CD14-positive monocyte (primary cell): ENCODE data around the gene GREB1. TPM values are rescaled to one million over a fixed set of nuclear protein-coding genes. Genes with fewer than 3 reads are reported as not detected.

Source experiments
- DNase-seq, 3 donors: peaks; one replicate each; pipeline ENCODE4 v3.0.0-alpha.2; 2011 to 2022
- H2AFZ ChIP-seq: 2 replicates; pipeline ENCODE4 v1.6.0; 2012; ENCODE audit warnings: mild to moderate bottlenecking, low read depth, low read length, inconsistent platforms; ENCODE audit not compliant: insufficient read depth, poor library complexity, severe bottlenecking
- H3K27ac ChIP-seq, 2 donors: 1 replicate in 1 of 2; 2 replicates in 1 of 2; pipeline ENCODE4 v1.5.1; 2012 to 2013; ENCODE audit warnings: low read length in 2 of 2, control low read depth in 1 of 2, inconsistent platforms in 1 of 2, low read depth in 1 of 2, mild to moderate bottlenecking in 1 of 2
- H3K27me3 ChIP-seq, 2 donors: one replicate each; pipeline versions ENCODE4 v1.6.0 to v1.6.1; 2011 to 2013; ENCODE audit warnings: low read length in 2 of 2; ENCODE audit not compliant: control insufficient read depth in 2 of 2, insufficient read depth in 2 of 2
- H3K36me3 ChIP-seq, 2 donors: replicated peaks in 1 of 2; 1 replicate in 1 of 2; 2 replicates in 1 of 2; pipeline versions ENCODE4 v1.5.1 to v1.6.1; 2012 to 2013; ENCODE audit warnings: low read length in 2 of 2, control low read depth in 1 of 2, inconsistent platforms in 1 of 2, mild to moderate bottlenecking in 1 of 2; ENCODE audit not compliant: insufficient read depth in 2 of 2, control insufficient read depth in 1 of 2
- H3K4me1 ChIP-seq, 2 donors: 1 replicate in 1 of 2; 2 replicates in 1 of 2; pipeline versions ENCODE4 v1.5.1 to v1.6.1; 2012 to 2013; ENCODE audit warnings: low read length in 2 of 2, control low read depth in 1 of 2, inconsistent platforms in 1 of 2, mild to moderate bottlenecking in 1 of 2, moderate library complexity in 1 of 2; ENCODE audit not compliant: insufficient read depth in 2 of 2, control insufficient read depth in 1 of 2
- H3K4me2 ChIP-seq: replicated peaks from 2 replicates; pipeline ENCODE3; 2012; ENCODE audit warnings: low read length, moderate library complexity, mild to moderate bottlenecking; ENCODE audit not compliant: poor library complexity, severe bottlenecking; ENCODE audit errors: extremely low read depth
- H3K4me3 ChIP-seq, 3 experiments: fragments of 200-600 bp in 1 of 3; sonication (generic) in 1 of 3; replicated peaks in 1 of 3; 1 replicate in 2 of 3; 2 replicates in 1 of 3; pipeline ENCODE4 v1.5.1; 2011 to 2013; ENCODE audit warnings: low read length in 3 of 3, mild to moderate bottlenecking in 3 of 3, control low read depth in 2 of 3, low read depth in 2 of 3, inconsistent platforms in 1 of 3, moderate library complexity in 1 of 3
- H3K79me2 ChIP-seq: 2 replicates; pipeline ENCODE4 v1.6.0; 2012; ENCODE audit warnings: mild to moderate bottlenecking, control low read depth, inconsistent platforms, low read length, moderate library complexity; ENCODE audit not compliant: insufficient read depth
- H3K9ac ChIP-seq: 2 replicates; pipeline ENCODE4 v1.6.0; 2017; ENCODE audit warnings: low read length, mild to moderate bottlenecking; ENCODE audit not compliant: insufficient read depth, poor library complexity, severe bottlenecking
- H3K9me3 ChIP-seq, 2 donors: replicated peaks in 1 of 2; 1 replicate in 1 of 2; 2 replicates in 1 of 2; pipeline versions ENCODE4 v1.5.1 to v1.6.1; 2012 to 2013; ENCODE audit warnings: low read length in 2 of 2, control low read depth in 1 of 2; ENCODE audit not compliant: control insufficient read depth in 1 of 2, insufficient read depth in 1 of 2
- H4K20me1 ChIP-seq: 2 replicates; pipeline ENCODE4 v1.6.0; 2012; ENCODE audit warnings: mild to moderate bottlenecking, low read length, control low read depth, moderate library complexity; ENCODE audit not compliant: insufficient read depth
- H3K27ac Mint-ChIP-seq, 7 donors: one replicate each; pipeline ENCODE4 v1.8.0; 2020; ENCODE audit warnings: mild to moderate bottlenecking in 7 of 7, mixed read lengths in 7 of 7, moderate library complexity in 6 of 7, inconsistent platforms in 2 of 7
- H3K27me3 Mint-ChIP-seq, 3 donors: one replicate each; pipeline ENCODE4 v1.8.0; 2021 to 2022; ENCODE audit warnings: low read depth in 3 of 3, mild to moderate bottlenecking in 3 of 3, mixed read lengths in 3 of 3, moderate library complexity in 3 of 3, inconsistent platforms in 1 of 3
- H3K36me3 Mint-ChIP-seq, 2 donors: one replicate each; pipeline ENCODE4 v1.8.0; 2020; ENCODE audit warnings: mixed read lengths in 2 of 2, inconsistent platforms in 1 of 2, mild to moderate bottlenecking in 1 of 2
- H3K4me1 Mint-ChIP-seq: one replicate; pipeline ENCODE4 v1.8.0; 2020; ENCODE audit warnings: mild to moderate bottlenecking, mixed read lengths
- H3K4me3 Mint-ChIP-seq, 2 donors: one replicate each; pipeline ENCODE4 v1.8.0; 2020; ENCODE audit warnings: mild to moderate bottlenecking in 2 of 2, mixed read lengths in 2 of 2, moderate library complexity in 1 of 2
- H3K9me3 Mint-ChIP-seq, 7 donors: one replicate each; pipeline ENCODE4 v1.8.0; 2020 to 2022; ENCODE audit warnings: mixed read lengths in 7 of 7, mild to moderate bottlenecking in 6 of 7, moderate library complexity in 6 of 7, inconsistent platforms in 2 of 7
- WGBS: methylation state at CpG from one replicate; pipeline ENCODE4 v1.1.5; 2013; ENCODE audit warnings: missing lambda C conversion rate; ENCODE audit not compliant: insufficient coverage; 5-methylcytosine and 5-hydroxymethylcytosine counted together
- intact Hi-C, 2 donors: fragments of 100-400 bp; cut with micrococcal nuclease; formaldehyde crosslinking; loops; one replicate each; pipeline versions ENCODE4 v1.15.0 to v1.15.1; 2023
- polyA plus RNA-seq, 3 donors: library from polyadenylated mRNA; depleted of rRNA in 1 of 3; unstranded in 2 of 3; stranded (reverse) in 1 of 3; fragments of 300-500 nt in 2 of 3; fragments of >200 nt in 1 of 3; fragmentation: Illumina TruSeq in 2 of 3; gene quantifications; 1 replicate in 2 of 3; 2 replicates in 1 of 3; pipeline ENCODE4 v1.2.3, GENCODE V29; 2012 to 2021
- TF ChIP-seq, protein P1 (sequence below): fragments of 200-600 bp; IDR thresholded peaks from one replicate; pipeline ENCODE4 v1.8.0; 2022; ENCODE audit warnings: antibody characterized with exemption, mild to moderate bottlenecking

The GREB1 gene
- polyA plus RNA-seq, 3 donors: not detected

DNA sequence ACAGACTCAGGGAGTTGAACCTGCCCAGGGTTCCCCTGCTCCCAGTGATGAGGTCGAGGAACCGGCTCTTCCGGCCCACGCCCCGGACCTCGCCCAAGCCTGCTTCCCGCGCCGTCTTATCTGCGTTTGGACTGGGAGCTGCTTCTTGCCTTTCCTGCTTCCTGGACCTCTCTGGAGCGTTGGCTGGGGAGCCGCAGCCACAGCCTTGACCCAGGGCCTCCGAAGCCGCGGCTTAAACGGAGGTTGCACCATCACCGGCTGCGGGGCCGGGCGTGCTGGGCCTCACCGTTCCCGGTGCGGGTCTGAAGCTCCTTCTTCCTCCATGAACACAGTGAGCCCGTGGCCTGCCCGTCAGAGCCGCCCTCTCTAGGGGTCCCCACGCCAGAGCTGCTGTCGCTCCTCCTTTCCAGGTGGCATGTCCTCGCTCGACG lies 122.8 kb downstream of the GREB1 start:
- H3K9me3 Mint-ChIP-seq: peaks cover 0 to 2% (median 0%) of the 10 kb centered on the region in 7 donors
- Histone ChIP-seq H3K9me3 (peaks cover 0 to 1% of the 10 kb centered on the region in 2 donors), H3K4me3 (no peak overlapping the region), H3K27ac (no peak overlapping the region), H3K4me2 (no peak overlapping the region), H4K20me1 (no peaks in the 10 kb centered on the region), H3K36me3 (no peaks in the 10 kb centered on the region), H2AFZ (no peak overlapping the region), H3K27me3 (peaks cover 0 to 6% of the 10 kb centered on the region in 2 donors), H3K9ac (no peak overlapping the region), H3K4me1 (no peaks in the 10 kb centered on the region), H3K79me2 (no peaks in the 10 kb centered on the region)
- no peak overlapping the region for H3K27ac Mint-ChIP-seq
- WGBS: 88% methylated on average over 31 of the region's 31 CpGs
- H3K4me3 Mint-ChIP-seq: no peak overlapping the region
- H3K27me3 Mint-ChIP-seq: peaks cover 2 to 6% (median 5%) of the 10 kb centered on the region in 3 donors
- H3K4me1 Mint-ChIP-seq: no peaks in the 10 kb centered on the region
- H3K36me3 Mint-ChIP-seq: no peaks in the 10 kb centered on the region
- DNase-seq: no peak
- TF ChIP-seq, protein P1, sequence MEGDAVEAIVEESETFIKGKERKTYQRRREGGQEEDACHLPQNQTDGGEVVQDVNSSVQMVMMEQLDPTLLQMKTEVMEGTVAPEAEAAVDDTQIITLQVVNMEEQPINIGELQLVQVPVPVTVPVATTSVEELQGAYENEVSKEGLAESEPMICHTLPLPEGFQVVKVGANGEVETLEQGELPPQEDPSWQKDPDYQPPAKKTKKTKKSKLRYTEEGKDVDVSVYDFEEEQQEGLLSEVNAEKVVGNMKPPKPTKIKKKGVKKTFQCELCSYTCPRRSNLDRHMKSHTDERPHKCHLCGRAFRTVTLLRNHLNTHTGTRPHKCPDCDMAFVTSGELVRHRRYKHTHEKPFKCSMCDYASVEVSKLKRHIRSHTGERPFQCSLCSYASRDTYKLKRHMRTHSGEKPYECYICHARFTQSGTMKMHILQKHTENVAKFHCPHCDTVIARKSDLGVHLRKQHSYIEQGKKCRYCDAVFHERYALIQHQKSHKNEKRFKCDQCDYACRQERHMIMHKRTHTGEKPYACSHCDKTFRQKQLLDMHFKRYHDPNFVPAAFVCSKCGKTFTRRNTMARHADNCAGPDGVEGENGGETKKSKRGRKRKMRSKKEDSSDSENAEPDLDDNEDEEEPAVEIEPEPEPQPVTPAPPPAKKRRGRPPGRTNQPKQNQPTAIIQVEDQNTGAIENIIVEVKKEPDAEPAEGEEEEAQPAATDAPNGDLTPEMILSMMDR: no peak
- intact Hi-C loops: no loop called here

DNA sequence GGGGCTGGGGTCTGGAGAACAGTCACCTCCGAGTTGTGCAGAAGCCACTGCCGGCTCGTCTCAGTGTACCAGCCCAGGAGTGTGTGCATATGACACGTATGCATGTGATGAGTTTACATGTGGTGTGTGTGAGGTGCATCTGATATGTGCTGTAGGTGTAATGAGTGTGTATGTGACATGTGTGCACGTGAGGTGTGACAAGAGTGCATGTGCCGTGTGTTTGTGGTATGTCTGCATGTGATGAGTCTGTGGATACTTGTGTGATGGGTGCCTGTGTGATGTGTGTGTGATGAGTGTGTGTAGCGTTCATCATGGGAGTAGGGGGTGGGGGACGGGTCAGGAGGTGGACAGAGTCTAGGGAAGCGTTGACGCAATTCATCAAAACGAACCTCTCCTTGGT lies 123.3 kb downstream of the GREB1 start:
- Histone ChIP-seq H4K20me1 (no peaks in the 10 kb centered on the region), H3K36me3 (no peaks in the 10 kb centered on the region), H3K27ac (no peak overlapping the region), H3K9me3 (peaks cover 0 to 6% of the 10 kb centered on the region in 2 donors), H3K27me3 (peaks cover 0 to 6% of the 10 kb centered on the region in 2 donors), H3K4me2 (no peak overlapping the region), H2AFZ (no peak overlapping the region), H3K9ac (no peak overlapping the region), H3K79me2 (no peaks in the 10 kb centered on the region), H3K4me3 (no peak overlapping the region), H3K4me1 (no peaks in the 10 kb centered on the region)
- WGBS: 97% methylated on average over 6 of the region's 11 CpGs
- no peak for DNase-seq
- TF ChIP-seq, protein P1: no peak
- Mint-ChIP-seq H3K4me1 (no peaks in the 10 kb centered on the region), H3K9me3 (peaks cover 0 to 3% (median 2%) of the 10 kb centered on the region in 7 donors), H3K27me3 (peaks cover 2 to 7% (median 7%) of the 10 kb centered on the region in 3 donors), H3K36me3 (no peaks in the 10 kb centered on the region), H3K4me3 (no peak overlapping the region), H3K27ac (no peak overlapping the region)
- intact Hi-C loops: no loop called here
